A549 (cell line): ENCODE measurements around the gene MTOR. TPM values are rescaled to one million over a fixed set of nuclear protein-coding genes. Genes with fewer than 3 reads are reported as not detected.

ENCODE experiments used
- ATAC-seq, 2 experiments: fragments of 200-7000 bp in 1 of 2; fragments of >200 bp in 1 of 2; cut with Nextera tagmentation in 1 of 2; cut with Tn5 transposase in 1 of 2; 3 replicates each; pipeline versions ENCODE4 v1.8.0 to v1.9.1; 2018 to 2020; ENCODE audit warnings: mild to moderate bottlenecking in 1 of 2, moderate library complexity in 1 of 2
- CTCF ChIA-PET: fragments of 300-600 bp; sonication (Branson Sonifier 250); formaldehyde crosslinking; extraction: SDS; loops from one replicate; lab custom pipeline; 2021; ENCODE audit warnings: antibody characterized with exemption, inconsistent platforms; lab: Yijun Ruan, JAX
- POLR2A ChIA-PET: fragments of 350-600 bp; formaldehyde crosslinking; extraction: SDS; loops from one replicate; lab custom pipeline; 2021; ENCODE audit warnings: antibody characterized with exemption, inconsistent platforms; lab: Yijun Ruan, JAX
- DNase-seq, 2 experiments: peaks; one replicate each; pipeline versions ENCODE4 v3.0.0 to v3.0.0-alpha.2; 2011 to 2016; ENCODE audit warnings: low read depth in 1 of 2, low spot score in 1 of 2
- FAIRE-seq: peaks from 2 replicates; lab custom pipeline; 2011; peaks lifted over from hg19 to GRCh38; lab: Jason Lieb, UNC
- H3K27ac ChIP-seq, 2 experiments: fragments of >200 bp; sonication (Bioruptor Twin); formaldehyde crosslinking; 3 replicates each; pipeline ENCODE4 v1.5.1; 2016 to 2017
- H3K4me1 ChIP-seq: fragments of >200 bp; sonication (Bioruptor Twin); formaldehyde crosslinking; 3 replicates; pipeline ENCODE4 v1.6.1; 2016
- H3K4me2 ChIP-seq: fragments of >200 bp; sonication (Bioruptor Twin); formaldehyde crosslinking; 3 replicates; pipeline ENCODE4 v1.6.1; 2016
- H3K4me3 ChIP-seq: fragments of >200 bp; sonication (Bioruptor Twin); formaldehyde crosslinking; 3 replicates; pipeline ENCODE4 v1.5.1; 2016
- H3K9me3 ChIP-seq: fragments of >200 bp; sonication (Bioruptor Twin); formaldehyde crosslinking; 3 replicates; pipeline ENCODE4 v1.6.1; 2016
- ATOH8 ChIP-seq: fragments of 250-450 bp; sonication (Bioruptor Pico); IDR thresholded peaks from 2 replicates; pipeline ENCODE4 v1.5.0; 2020; ENCODE audit warnings: low read depth, mild to moderate bottlenecking, moderate library complexity
- BHLHE40 ChIP-seq: IDR thresholded peaks from 2 replicates; pipeline ENCODE4 v1.6.1; 2012; ENCODE audit warnings: low read depth, low read length, inconsistent platforms
- CHD2 ChIP-seq: fragments of 150-350 bp; IDR thresholded peaks from 2 replicates; pipeline ENCODE4 v1.6.1; 2014; ENCODE audit warnings: low read length; ENCODE audit not compliant: partially characterized antibody
- CHD4 ChIP-seq: fragments of 200-600 bp; sonication (generic); IDR thresholded peaks from 2 replicates; pipeline ENCODE4 v1.6.1; 2016; ENCODE audit warnings: antibody characterized with exemption, mild to moderate bottlenecking, borderline replicate concordance
- CTCF ChIP-seq: fragments of >200 bp; sonication (Bioruptor Twin); formaldehyde crosslinking; IDR thresholded peaks from 3 replicates; pipeline ENCODE4 v1.5.1; 2016
- EHF ChIP-seq: fragments of 250-450 bp; sonication (Bioruptor Pico); IDR thresholded peaks from 2 replicates; pipeline ENCODE4 v1.5.0; 2020; ENCODE audit warnings: mild to moderate bottlenecking
- GATA3 ChIP-seq: IDR thresholded peaks from 2 replicates; pipeline ENCODE4 v1.6.1; 2012; ENCODE audit warnings: borderline replicate concordance
- HES2 ChIP-seq: fragments of >200 bp; sonication (Bioruptor Twin); formaldehyde crosslinking; IDR thresholded peaks from 2 replicates; pipeline ENCODE4 v1.6.1; 2016
- HOXA7 ChIP-seq: fragments of 250-450 bp; sonication (Bioruptor Pico); IDR thresholded peaks from 2 replicates; pipeline ENCODE4 v1.5.0; 2020; ENCODE audit warnings: mild to moderate bottlenecking, moderate library complexity
- JUNB ChIP-seq: fragments of >200 bp; sonication (Bioruptor Twin); formaldehyde crosslinking; IDR thresholded peaks from 2 replicates; pipeline ENCODE4 v1.6.1; 2016
- KDM1A ChIP-seq: fragments of 200-600 bp; sonication (generic); IDR thresholded peaks from 2 replicates; pipeline ENCODE4 v1.6.1; 2016; ENCODE audit warnings: low read depth, mild to moderate bottlenecking
- MAZ ChIP-seq: fragments of 150-350 bp; IDR thresholded peaks from 2 replicates; pipeline ENCODE4 v1.6.1; 2014; ENCODE audit warnings: antibody characterized with exemption, low read depth, low read length, borderline replicate concordance
- NFE2L2 ChIP-seq: fragments of 150-350 bp; conservative IDR thresholded peaks from 2 replicates; pipeline ENCODE4 v1.6.1; 2014; ENCODE audit warnings: low read length
- NPAS2 ChIP-seq: fragments of 250-450 bp; sonication (Bioruptor Pico); IDR thresholded peaks from 2 replicates; pipeline ENCODE4 v1.8.0; 2022; ENCODE audit warnings: mild to moderate bottlenecking, moderate library complexity, borderline replicate concordance
- NR3C1 ChIP-seq: fragments of >200 bp; sonication (Bioruptor Twin); formaldehyde crosslinking; IDR thresholded peaks from 3 replicates; pipeline ENCODE4 v1.6.1; 2017
- PHF8 ChIP-seq: fragments of 200-600 bp; sonication (generic); IDR thresholded peaks from 2 replicates; pipeline ENCODE4 v1.6.1; 2016; ENCODE audit warnings: low read depth, mild to moderate bottlenecking, antibody characterized with exemption, moderate library complexity, borderline replicate concordance
- POLR2AphosphoS2 ChIP-seq: conservative IDR thresholded peaks from 2 replicates; pipeline ENCODE4 v1.6.1; 2012; ENCODE audit warnings: low read length, improper control_type of control experiment, inconsistent platforms
- RARB ChIP-seq: fragments of 250-450 bp; sonication (Bioruptor Pico); IDR thresholded peaks from 2 replicates; pipeline ENCODE4 v1.8.0; 2021; ENCODE audit warnings: mild to moderate bottlenecking, moderate library complexity
- ZC3H11A ChIP-seq: fragments of 450-650 bp; IDR thresholded peaks from 2 replicates; pipeline ENCODE4 v1.6.1; 2014; ENCODE audit warnings: antibody characterized with exemption, mild to moderate bottlenecking
- WGBS: methylation state at CpG from one replicate; pipeline ENCODE4 v1.1.6; 2017; ENCODE audit errors: missing lambda C conversion rate; 5-methylcytosine and 5-hydroxymethylcytosine counted together
- polyA plus RNA-seq, 4 experiments: library from polyadenylated mRNA; depleted of rRNA in 3 of 4; stranded (reverse); fragments of >200 nt; fragmentation: RNase III in 1 of 4; extraction: RNeasy Plus Mini Kit Qiagen cat#74134 plus additional on column Dnase treatment in 1 of 4; gene quantifications; 2 replicates in 3 of 4; 3 replicates in 1 of 4; pipeline ENCODE4 v1.2.3, GENCODE V29; 2011 to 2017
- TF ChIP-seq, protein P1 (sequence below): fragments of 200-600 bp; sonication (generic); IDR thresholded peaks from 2 replicates; pipeline ENCODE4 v1.6.1; 2016; ENCODE audit warnings: antibody characterized with exemption, mild to moderate bottlenecking, moderate library complexity
- TF ChIP-seq, protein P2 (sequence below): fragments of 150-350 bp; IDR thresholded peaks from 2 replicates; pipeline ENCODE4 v1.6.1; 2014; ENCODE audit warnings: low read depth, mild to moderate bottlenecking, low read length
- TF ChIP-seq, protein P3 (sequence below): IDR thresholded peaks from 2 replicates; pipeline ENCODE4 v1.6.1; 2012

Gene MTOR
- polyA plus RNA-seq, 2 of the 4 experiments (the other 2 are of a cell fraction): 15.7 to 28.5 TPM

GRCh38 chr1:11188381-11188780 is 74.0 kb downstream of the MTOR start (continued):
- TF ChIP-seq, protein P1, sequence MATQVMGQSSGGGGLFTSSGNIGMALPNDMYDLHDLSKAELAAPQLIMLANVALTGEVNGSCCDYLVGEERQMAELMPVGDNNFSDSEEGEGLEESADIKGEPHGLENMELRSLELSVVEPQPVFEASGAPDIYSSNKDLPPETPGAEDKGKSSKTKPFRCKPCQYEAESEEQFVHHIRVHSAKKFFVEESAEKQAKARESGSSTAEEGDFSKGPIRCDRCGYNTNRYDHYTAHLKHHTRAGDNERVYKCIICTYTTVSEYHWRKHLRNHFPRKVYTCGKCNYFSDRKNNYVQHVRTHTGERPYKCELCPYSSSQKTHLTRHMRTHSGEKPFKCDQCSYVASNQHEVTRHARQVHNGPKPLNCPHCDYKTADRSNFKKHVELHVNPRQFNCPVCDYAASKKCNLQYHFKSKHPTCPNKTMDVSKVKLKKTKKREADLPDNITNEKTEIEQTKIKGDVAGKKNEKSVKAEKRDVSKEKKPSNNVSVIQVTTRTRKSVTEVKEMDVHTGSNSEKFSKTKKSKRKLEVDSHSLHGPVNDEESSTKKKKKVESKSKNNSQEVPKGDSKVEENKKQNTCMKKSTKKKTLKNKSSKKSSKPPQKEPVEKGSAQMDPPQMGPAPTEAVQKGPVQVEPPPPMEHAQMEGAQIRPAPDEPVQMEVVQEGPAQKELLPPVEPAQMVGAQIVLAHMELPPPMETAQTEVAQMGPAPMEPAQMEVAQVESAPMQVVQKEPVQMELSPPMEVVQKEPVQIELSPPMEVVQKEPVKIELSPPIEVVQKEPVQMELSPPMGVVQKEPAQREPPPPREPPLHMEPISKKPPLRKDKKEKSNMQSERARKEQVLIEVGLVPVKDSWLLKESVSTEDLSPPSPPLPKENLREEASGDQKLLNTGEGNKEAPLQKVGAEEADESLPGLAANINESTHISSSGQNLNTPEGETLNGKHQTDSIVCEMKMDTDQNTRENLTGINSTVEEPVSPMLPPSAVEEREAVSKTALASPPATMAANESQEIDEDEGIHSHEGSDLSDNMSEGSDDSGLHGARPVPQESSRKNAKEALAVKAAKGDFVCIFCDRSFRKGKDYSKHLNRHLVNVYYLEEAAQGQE: no peak
- TF ChIP-seq RARB (CRISPR knock-in tag): no peak
- no peak for TF ChIP-seq KDM1A
- no peak for TF ChIP-seq ZC3H11A

- POLR2A ChIA-PET: no interaction called here
- DNase-seq: no peak
Observed at GRCh38 chr1:11187931-11188330, 74.4 kb downstream of the MTOR start.

GRCh38 chr1:11187494-11187893 is 74.9 kb downstream of the MTOR start:
- TF ChIP-seq ATOH8 (no peak), CHD2 (no peak), CTCF (no peak), NPAS2 (CRISPR knock-in tag) (no peak)
- TF ChIP-seq, all 56 proteins: peak for 0
- ChIA-PET CTCF (interaction anchor here (0.6 kb wide), 1 partner anchor 74 kb away, joined by 3 read pairs; no protein-coding TSS in a partner anchor), POLR2A (no interaction called here)
- no peak overlapping the region for H3K4me3 ChIP-seq
- FAIRE-seq (no peak), ATAC-seq (no peak), DNase-seq (no peak)
- no peaks in the 10 kb centered on the region for H3K9me3 ChIP-seq
- H3K4me1 ChIP-seq: no peaks in the 10 kb centered on the region
- no peak overlapping the region for H3K27ac ChIP-seq
- 93% methylated on average over 1 of the region's 2 CpGs for WGBS
- no peak overlapping the region for H3K4me2 ChIP-seq

More at GRCh38 chr1:11187931-11188330, 74.4 kb downstream of the MTOR start:
- ATAC-seq: no peak
- no peaks in the 10 kb centered on the region for H3K4me1 ChIP-seq
- TF ChIP-seq HES2: no peak
- no peak for TF ChIP-seq JUNB
- no peak for TF ChIP-seq CTCF
- TF ChIP-seq, protein P2, sequence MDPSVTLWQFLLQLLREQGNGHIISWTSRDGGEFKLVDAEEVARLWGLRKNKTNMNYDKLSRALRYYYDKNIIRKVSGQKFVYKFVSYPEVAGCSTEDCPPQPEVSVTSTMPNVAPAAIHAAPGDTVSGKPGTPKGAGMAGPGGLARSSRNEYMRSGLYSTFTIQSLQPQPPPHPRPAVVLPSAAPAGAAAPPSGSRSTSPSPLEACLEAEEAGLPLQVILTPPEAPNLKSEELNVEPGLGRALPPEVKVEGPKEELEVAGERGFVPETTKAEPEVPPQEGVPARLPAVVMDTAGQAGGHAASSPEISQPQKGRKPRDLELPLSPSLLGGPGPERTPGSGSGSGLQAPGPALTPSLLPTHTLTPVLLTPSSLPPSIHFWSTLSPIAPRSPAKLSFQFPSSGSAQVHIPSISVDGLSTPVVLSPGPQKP: no peak
- no peak for TF ChIP-seq HOXA7 (CRISPR knock-in tag)
- no peak for TF ChIP-seq NR3C1
- no peak for TF ChIP-seq GATA3
- no peak for TF ChIP-seq MAZ
- no peak for TF ChIP-seq PHF8
- no peak for TF ChIP-seq CHD4
- TF ChIP-seq NFE2L2: no peak
- TF ChIP-seq BHLHE40: no peak
- TF ChIP-seq, protein P3, sequence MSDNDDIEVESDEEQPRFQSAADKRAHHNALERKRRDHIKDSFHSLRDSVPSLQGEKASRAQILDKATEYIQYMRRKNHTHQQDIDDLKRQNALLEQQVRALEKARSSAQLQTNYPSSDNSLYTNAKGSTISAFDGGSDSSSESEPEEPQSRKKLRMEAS: no peak
- no peak for TF ChIP-seq EHF (CRISPR knock-in tag)
- TF ChIP-seq POLR2AphosphoS2: no peak
- H3K27ac ChIP-seq: no peak overlapping the region
- H3K9me3 ChIP-seq: no peaks in the 10 kb centered on the region
- H3K4me2 ChIP-seq: no peak overlapping the region
- no peak overlapping the region for H3K4me3 ChIP-seq
- no peak for FAIRE-seq
- CTCF ChIA-PET: no interaction called here
- 92% methylated on average over 2 of the region's 2 CpGs for WGBS
